GM12878 (cell line): ENCODE measurements around the gene C1orf141. TPM values are rescaled to one million over a fixed set of nuclear protein-coding genes. Genes with fewer than 3 reads are reported as not detected.

Experiments
- ATAC-seq: fragments of 200-7000 bp; cut with Tn5 transposase; 3 replicates; pipeline ENCODE4 v1.9.1; 2020; ENCODE audit warnings: mild to moderate bottlenecking, moderate library complexity
- BruUV-seq: library from RNA; stranded (reverse); fragments of 400-500 nt; replicated peaks from 2 replicates; lab custom pipeline; 2021; lab: Mats Ljungman, UMichigan
- CTCF ChIA-PET: fragments of 300-600 bp; sonication (Branson Sonifier 250); formaldehyde crosslinking; extraction: SDS; loops from one replicate; lab custom pipeline; 2021; ENCODE audit warnings: inconsistent platforms; lab: Yijun Ruan, JAX
- POLR2A ChIA-PET: fragments of 350-600 bp; formaldehyde crosslinking; extraction: SDS; loops from one replicate; lab custom pipeline; 2021; ENCODE audit warnings: inconsistent platforms; lab: Charles Lee
- RAD21 ChIA-PET: fragments of 300-600 bp; sonication (Branson Sonifier 250); formaldehyde crosslinking; loops from one replicate; lab custom pipeline; 2023; ENCODE audit warnings: antibody characterized with exemption; ENCODE audit not compliant: unreplicated experiment; lab: Charles Lee
- SMC1A ChIA-PET: fragments of 300-600 bp; sonication (Branson Sonifier 250); formaldehyde crosslinking; loops from one replicate; lab custom pipeline; 2023; ENCODE audit not compliant: unreplicated experiment, uncharacterized antibody; lab: Charles Lee
- DNase-seq: peaks from one replicate; pipeline ENCODE4 v3.0.0-alpha.2; 2011; ENCODE audit warnings: low read depth, low spot score
- FAIRE-seq: peaks from 3 replicates; lab custom pipeline; 2011; peaks lifted over from hg19 to GRCh38; lab: Jason Lieb, UNC
- H2AFZ ChIP-seq: 2 replicates; pipeline ENCODE4 v1.6.0; 2011; ENCODE audit warnings: low read depth, low read length, control low read depth; ENCODE audit not compliant: control insufficient read depth
- H3K27ac ChIP-seq: 2 replicates; pipeline ENCODE4 v1.5.1; 2011; ENCODE audit warnings: control low read depth; ENCODE audit not compliant: control insufficient read depth, insufficient read depth
- H3K27me3 ChIP-seq, 2 experiments: replicated peaks in 1 of 2; 2 replicates each; pipeline versions ENCODE4 v1.6.0 to v1.6.1; 2011; ENCODE audit warnings: low read length in 1 of 2; ENCODE audit not compliant: control insufficient read depth in 2 of 2, insufficient read depth in 2 of 2
- H3K36me3 ChIP-seq, 2 experiments: 2 replicates each; pipeline ENCODE4 v1.5.1; 2011; ENCODE audit warnings: low read length in 1 of 2; ENCODE audit not compliant: control insufficient read depth in 2 of 2, insufficient read depth in 2 of 2
- H3K4me1 ChIP-seq: 2 replicates; pipeline ENCODE4 v1.6.1; 2011; ENCODE audit warnings: mild to moderate bottlenecking, low read length, moderate library complexity, mixed read lengths; ENCODE audit not compliant: control insufficient read depth, insufficient read depth
- H3K4me2 ChIP-seq: 2 replicates; pipeline ENCODE4 v1.6.0; 2011; ENCODE audit warnings: control low read depth; ENCODE audit not compliant: control insufficient read depth, insufficient read depth
- H3K4me3 ChIP-seq: fragments of 200-600 bp; sonication (generic); 2 replicates; pipeline ENCODE4 v1.5.1; 2016
- H3K79me2 ChIP-seq: 2 replicates; pipeline ENCODE4 v1.6.0; 2011; ENCODE audit warnings: low read length; ENCODE audit not compliant: control insufficient read depth, insufficient read depth
- H3K9ac ChIP-seq: 2 replicates; pipeline ENCODE4 v1.8.0; 2011; ENCODE audit warnings: low read length, control low read depth, mixed read lengths; ENCODE audit not compliant: control insufficient read depth, insufficient read depth
- H3K9me3 ChIP-seq: replicated peaks from 3 replicates; pipeline ENCODE4 v1.5.1; 2011; ENCODE audit warnings: mild to moderate bottlenecking, low read length; ENCODE audit not compliant: control insufficient read depth, insufficient read depth
- H4K20me1 ChIP-seq: 2 replicates; pipeline ENCODE4 v1.6.0; 2011; ENCODE audit not compliant: control insufficient read depth, insufficient read depth
- RUNX3 ChIP-seq: IDR thresholded peaks from 2 replicates; pipeline ENCODE4 v1.6.1; 2012; ENCODE audit warnings: low read length, inconsistent platforms
- SMAD1 ChIP-seq: fragments of 450-650 bp; IDR thresholded peaks from 2 replicates; pipeline ENCODE4 v1.6.1; 2018; ENCODE audit warnings: mild to moderate bottlenecking, low read depth; ENCODE audit not compliant: partially characterized antibody
- SMC3 ChIP-seq: IDR thresholded peaks from 2 replicates; pipeline ENCODE4 v1.6.1; 2011; ENCODE audit warnings: low read length, improper control_type of control experiment, borderline replicate concordance
- TARDBP ChIP-seq: IDR thresholded peaks from 2 replicates; pipeline ENCODE4 v1.6.1; 2016; ENCODE audit warnings: borderline replicate concordance
- WGBS: methylation state at CpG from one replicate; pipeline ENCODE4 v1.1.6; 2016; ENCODE audit warnings: low lambda C conversion rate; ENCODE audit not compliant: insufficient replicate concordance, insufficient coverage; ENCODE audit errors: missing lambda C conversion rate; 5-methylcytosine and 5-hydroxymethylcytosine counted together
- in situ Hi-C: fragments of 300-500 bp; cut with MboI; formaldehyde crosslinking; loops from 9 replicates; pipeline ENCODE4 v1.14.3; 2018; ENCODE audit warnings: mixed read lengths
- intact Hi-C: fragments of 100-400 bp; cut with micrococcal nuclease; formaldehyde crosslinking; loops from one replicate; pipeline ENCODE4 v1.14.2; 2022; ENCODE audit not compliant: unreplicated experiment
- polyA plus RNA-seq, 11 experiments: library from polyadenylated mRNA; depleted of rRNA in 4 of 11; unstranded in 6 of 11; stranded (reverse) in 5 of 11; fragments of >200 nt; fragmentation: Nextera tagmentation in 4 of 11; fragmentation: Illumina TruSeq in 1 of 11; extraction: Ambion mirVana in 4 of 11; extraction: Trizol in 1 of 11; gene quantifications; 1 replicate in 1 of 11; 2 replicates in 10 of 11; pipeline versions ENCODE4 v1.2.1 to v1.2.3, GENCODE V29; 2011 to 2016; ENCODE audit warnings: inconsistent platforms in 2 of 11, missing spikeins in 2 of 11, low read depth in 1 of 11
- total RNA-seq, 4 experiments: library from RNA; depleted of rRNA in 3 of 4; stranded (reverse); fragments of >200 nt in 3 of 4; fragmentation: Illumina TruSeq in 1 of 4; extraction: Trizol in 1 of 4; gene quantifications; 2 replicates each; pipeline versions ENCODE4 v1.2.1 to v1.2.3, GENCODE V29; 2013 to 2021

The C1orf141 gene
- total and polyA plus RNA-seq, 10 of the 15 experiments (the other 5 are each of a cell fraction or from before 2014, with no cell fraction given) = not detected

DNA sequence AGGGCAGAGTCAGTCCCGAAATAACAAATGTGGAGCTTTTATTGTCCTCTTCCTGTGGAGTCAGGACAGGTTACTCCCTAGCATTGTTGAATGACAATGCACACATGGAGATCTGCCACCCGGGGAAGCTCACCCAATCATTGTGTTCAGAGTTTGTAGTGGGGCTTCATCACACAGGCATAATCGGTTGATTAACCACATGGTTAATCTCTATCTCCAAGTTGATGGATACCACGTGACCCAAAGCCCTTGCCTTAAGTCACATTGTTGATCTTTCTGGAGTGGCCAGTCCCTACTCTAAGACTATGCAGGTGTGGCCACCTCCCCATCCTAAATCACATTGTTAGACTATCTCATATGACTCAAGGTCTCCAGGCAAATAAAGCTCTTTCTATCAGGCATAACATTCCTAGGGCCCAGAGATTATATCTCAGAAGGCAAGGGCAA lies 2.6 kb upstream of the C1orf141 start:
- intact Hi-C loops (no loop called here), in situ Hi-C loops (no loop called here)
- RAD21 ChIA-PET = no interaction called here
- DNase-seq (no peak), FAIRE-seq (no peak), ATAC-seq (no peak)
- Histone ChIP-seq H3K4me1 (no peaks in the 10 kb centered on the region), H3K27me3 (0 out of 4 replicates have a peak, but pooled peaks cover 0 to 2% of the 10 kb centered on the region in 2 experiments), H3K9ac (no peak overlapping the region), H2AFZ (no peak overlapping the region), H3K79me2 (no peaks in the 10 kb centered on the region), H4K20me1 (no peaks in the 10 kb centered on the region; the same call in 1 of the 2 replicates), H3K36me3 (no peaks in the 10 kb centered on the region), H3K9me3 (no peaks in the 10 kb centered on the region), H3K4me2 (no peak overlapping the region), H3K4me3 (no peak overlapping the region), H3K27ac (no peak overlapping the region)
- CTCF ChIA-PET = interaction anchor here (2.9 to 5.4 kb wide), 2 partner anchors 11 to 75 kb away, joined by 13 to 46 read pairs; no protein-coding TSS in a partner anchor
- no peak for TF ChIP-seq SMC3
- TF ChIP-seq RUNX3 = no peak
- SMC1A ChIA-PET = interaction anchor here (0.9 to 2.2 kb wide), 3 partner anchors 12 to 75 kb away, joined by 3 to 7 read pairs (median 6); no protein-coding TSS in a partner anchor
- BruUV-seq = no TSS peak
- POLR2A ChIA-PET = no interaction called here
- WGBS = 55% methylated on average over 4 of the region's 4 CpGs

DNA sequence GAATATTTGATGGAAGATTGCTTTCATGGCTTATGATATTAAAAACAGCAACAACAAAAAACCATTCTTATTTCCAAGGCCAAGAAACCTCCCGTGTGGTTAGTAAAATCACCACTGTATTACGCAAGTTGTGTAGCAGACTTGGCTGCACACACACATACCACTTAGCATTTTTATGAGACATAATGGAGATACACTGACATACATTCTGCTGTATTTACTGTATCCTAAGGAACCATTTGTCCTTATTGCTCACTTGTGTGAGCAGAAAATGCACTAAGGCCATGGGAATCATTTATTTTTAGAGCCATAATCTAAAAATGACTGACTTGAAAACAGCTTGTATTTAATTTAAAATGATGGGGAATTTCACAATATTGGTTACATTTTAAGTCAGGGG lies 584 bp upstream of the C1orf141 start:
- ATAC-seq = no peak
- POLR2A ChIA-PET = interaction anchor here (0.6 kb wide), 1 partner anchor 1246 kb away, joined by 5 read pairs; no protein-coding TSS in a partner anchor
- no peaks in the 10 kb centered on the region for H3K9me3 ChIP-seq
- H3K4me1 ChIP-seq = no peaks in the 10 kb centered on the region
- WGBS = 68% methylated on average over 2 of the region's 2 CpGs
- no peaks in the 10 kb centered on the region for H3K36me3 ChIP-seq
- intact Hi-C loops (no loop called here), in situ Hi-C loops (no loop called here)
- H2AFZ ChIP-seq = no peak overlapping the region
- H4K20me1 ChIP-seq = no peaks in the 10 kb centered on the region; the same call in 1 of the 2 replicates
- H3K9ac ChIP-seq = no peak overlapping the region
- no peak for DNase-seq
- H3K27ac ChIP-seq = no peak overlapping the region
- RAD21 ChIA-PET = no interaction called here
- CTCF ChIA-PET = interaction anchor here (0.6 to 5.4 kb wide), 4 partner anchors 9 to 90 kb away, joined by 3 to 46 read pairs (median 3); no protein-coding TSS in a partner anchor
- TF ChIP-seq TARDBP = no peak
- TF ChIP-seq SMAD1 = no peak
- FAIRE-seq = peak; percentile 47
- no peak overlapping the region for H3K4me2 ChIP-seq
- SMC1A ChIA-PET = interaction anchor here (0.6 to 2.2 kb wide), 5 partner anchors 10 to 294 kb away, joined by 3 to 6 read pairs (median 5); no protein-coding TSS in a partner anchor
- H3K4me3 ChIP-seq = no peak overlapping the region
- BruUV-seq = no TSS peak
- 0 out of 4 replicates have a peak, but pooled peaks cover 0 to 2% of the 10 kb centered on the region in 2 experiments for H3K27me3 ChIP-seq
- H3K79me2 ChIP-seq = no peaks in the 10 kb centered on the region
